Left ventricle myocardium superior (tissue), 1 donor: ENCODE results near the gene CAMKK2. TPM values are rescaled to one million over a fixed set of nuclear protein-coding genes. Genes with fewer than 3 reads are reported as not detected.
"Not testable (repeated sequence)": the region's sequence is repeated elsewhere in the genome, so short reads cannot be mapped to it uniquely, and the experiment has no call there.

ENCODE experiments used
- ATAC-seq: fragments of 200-7000 bp; cut with Tn5 transposase; one replicate; pipeline ENCODE4 v1.9.1; 2020; ENCODE audit warnings: mild to moderate bottlenecking, moderate library complexity
- DNase-seq: peaks from one replicate; pipeline ENCODE4 v3.0.0-alpha.2; 2020
- intact Hi-C: fragments of 100-400 bp; cut with micrococcal nuclease; formaldehyde crosslinking; loops from one replicate; pipeline ENCODE4 v1.11.0; 2022
- total RNA-seq: library from RNA; stranded (reverse); fragmentation: NEBNext Ultra II Directional; extraction: Animal tissue kit (Norgen Biotek cat#: 25700); gene quantifications from one replicate; pipeline ENCODE4 v1.2.1, GENCODE V29; 2021
- donor health status: DM: no; HTN: yes; CAD: no; lungs with severe emphysema.

The CAMKK2 gene
- total RNA-seq, 1 donor from 2014 or later: 16.8 TPM

DNA sequence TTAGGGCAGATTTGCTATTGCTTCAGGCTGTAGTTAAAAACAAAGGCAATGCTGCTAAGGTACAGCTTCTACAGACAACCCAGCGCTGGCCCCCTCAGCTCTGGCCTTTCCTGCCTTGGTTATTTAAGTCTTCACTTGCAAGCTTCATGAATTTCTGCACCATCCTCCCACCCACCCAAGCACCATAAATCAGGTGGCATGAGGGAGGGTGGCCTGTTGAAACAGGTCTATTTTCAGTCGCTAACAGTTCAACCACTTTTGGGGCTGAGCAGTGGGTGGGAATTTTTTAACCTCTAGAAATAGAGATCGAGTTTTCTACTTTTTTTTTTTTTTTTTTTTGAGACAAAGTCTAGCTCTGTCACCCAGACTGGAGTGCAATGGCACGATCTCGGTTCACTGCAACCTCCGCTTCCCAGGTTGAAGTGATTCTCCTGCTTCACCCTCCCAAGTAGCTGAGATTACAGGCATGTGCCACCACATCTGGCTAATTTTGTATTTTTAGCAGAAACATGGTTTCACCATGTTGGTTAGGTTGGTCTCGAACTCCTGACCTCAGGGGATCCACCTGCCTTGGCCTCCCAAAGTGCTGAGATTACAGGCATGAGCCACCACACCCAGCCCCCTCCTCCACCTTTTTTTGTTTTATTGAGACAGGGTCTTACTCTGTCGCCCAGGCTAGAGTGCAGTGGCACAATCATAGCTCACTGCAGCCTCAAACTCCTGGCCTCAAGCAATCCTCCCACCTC, 38.6 kb downstream of the CAMKK2 start:
- intact Hi-C loops, DNase-seq, ATAC-seq: not testable (repeated sequence)

- intact Hi-C loops: no loop called here
- DNase-seq: no peak
- no peak for ATAC-seq
These were observed 41.1 kb downstream of the CAMKK2 start for GRCh38 chr12:121255433-121255832.

GRCh38 chr12:121253638-121254335, 42.7 kb downstream of the CAMKK2 start:
- DNase-seq (no peak), ATAC-seq (no peak)
- intact Hi-C loops: no loop called here

GRCh38 chr12:121252712-121253345, 43.7 kb downstream of the CAMKK2 start:
- DNase-seq (no peak), ATAC-seq (no peak)
- intact Hi-C loops: no loop called here

DNA sequence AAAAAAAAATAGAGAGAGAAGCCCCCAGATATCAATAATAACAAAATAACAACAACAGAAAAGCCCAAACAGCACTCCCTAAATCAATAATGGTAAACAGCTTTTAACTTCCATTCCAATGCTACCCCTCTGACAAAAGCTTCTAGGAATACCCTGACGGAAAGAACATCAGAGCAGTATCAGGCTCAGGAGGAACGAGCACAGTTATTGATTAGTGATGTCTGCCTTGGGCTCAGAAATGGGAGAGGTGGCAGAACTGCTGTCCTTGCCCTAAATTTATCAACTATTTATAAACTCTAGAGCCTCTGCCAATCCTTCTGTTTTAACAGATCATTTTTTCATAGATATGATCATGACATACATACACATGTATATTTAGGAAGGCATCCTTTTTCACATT, 44.7 kb downstream of the CAMKK2 start:
- ATAC-seq (no peak), DNase-seq (no peak)
- intact Hi-C loops: no loop called here

DNA sequence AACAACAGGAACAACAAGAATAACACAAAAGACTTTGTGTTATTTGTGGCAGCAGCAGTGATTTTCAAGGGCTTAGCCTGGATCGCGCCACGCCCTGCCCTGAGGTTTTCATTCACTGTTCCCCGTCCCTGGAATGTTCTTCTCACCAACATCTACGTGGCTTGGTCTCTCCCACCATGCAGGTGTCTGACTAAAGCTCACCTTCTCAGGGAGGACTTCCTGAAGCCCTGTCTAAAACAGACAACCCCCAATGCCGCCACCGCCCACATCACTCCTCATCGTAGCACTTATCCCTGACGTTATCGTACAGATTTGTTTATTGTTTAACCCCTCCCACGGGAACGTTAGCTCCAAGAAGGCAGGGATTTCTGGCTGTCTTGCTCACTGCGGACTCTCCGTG, 46.1 kb downstream of the CAMKK2 start:
- ATAC-seq (no peak), DNase-seq (no peak)
- intact Hi-C loops: no loop called here

DNA sequence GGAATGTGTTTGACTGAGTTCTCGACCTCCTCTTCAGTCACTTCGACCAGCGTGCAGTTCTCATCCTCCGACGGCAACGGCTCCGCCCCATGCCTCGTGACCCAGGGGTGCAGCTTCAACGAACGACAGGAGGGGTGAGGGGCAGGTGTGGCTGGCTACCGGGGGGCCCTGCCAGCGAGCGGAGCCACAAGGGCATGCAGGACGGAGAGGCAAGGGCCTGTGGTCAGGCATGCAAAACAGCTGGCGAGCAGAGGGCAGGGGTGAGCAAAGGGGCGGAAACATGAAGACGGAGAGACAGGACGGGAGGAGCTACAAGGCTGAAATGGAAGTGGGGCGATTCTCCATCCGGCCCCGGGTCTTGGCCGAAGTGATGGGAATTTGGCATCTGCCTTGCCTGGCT, 47.9 kb downstream of the CAMKK2 start:
- no peak for DNase-seq
- ATAC-seq: no peak
- intact Hi-C loops: no loop called here

GRCh38 chr12:121246893-121247557, 49.5 kb downstream of the CAMKK2 start:
- DNase-seq (no peak), ATAC-seq (no peak)
- intact Hi-C loops: no loop called here

DNA sequence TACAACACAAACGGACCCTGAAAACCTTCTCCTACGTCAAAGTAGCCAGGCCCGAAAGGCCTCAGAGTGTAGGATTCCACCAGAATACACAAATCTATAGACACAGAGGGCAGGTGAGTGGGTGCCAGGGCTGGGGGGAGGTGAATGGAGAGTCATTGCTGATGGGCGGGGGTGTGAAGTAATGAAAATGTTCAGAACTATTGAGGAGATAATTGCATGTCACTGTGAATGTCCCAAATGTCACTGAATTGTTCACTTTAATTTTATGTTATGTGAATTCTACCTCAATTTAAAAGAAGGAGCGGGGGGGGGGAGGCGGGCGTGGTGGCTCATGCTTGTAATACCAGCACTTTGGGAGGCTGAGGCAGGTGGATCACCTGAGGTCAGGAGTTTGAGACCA, 50.6 kb downstream of the CAMKK2 start:
- intact Hi-C loops: no loop called here
- no peak for DNase-seq
- ATAC-seq: no peak

DNA sequence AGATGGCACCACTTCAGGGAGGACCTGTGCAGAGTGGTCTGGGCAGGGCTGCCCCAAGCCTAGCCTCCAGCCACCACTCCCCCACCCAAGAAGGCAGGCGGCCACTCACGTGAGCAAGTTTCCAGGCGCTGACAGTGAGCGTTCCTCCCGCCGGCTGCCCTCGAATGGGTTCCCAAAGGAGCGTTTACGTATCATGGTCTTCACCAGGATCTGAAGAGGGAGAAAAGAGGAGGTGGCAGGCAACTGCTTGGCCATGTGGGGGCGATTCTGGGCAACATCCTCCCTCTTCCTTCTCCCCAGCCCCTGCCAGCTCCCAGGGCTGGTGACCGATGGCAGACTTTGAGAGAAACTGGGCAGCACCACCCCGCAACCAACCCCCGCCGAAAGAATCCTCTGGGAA, 51.5 kb downstream of the CAMKK2 start:
- intact Hi-C loops: no loop called here
- no peak for ATAC-seq
- DNase-seq: no peak

DNA sequence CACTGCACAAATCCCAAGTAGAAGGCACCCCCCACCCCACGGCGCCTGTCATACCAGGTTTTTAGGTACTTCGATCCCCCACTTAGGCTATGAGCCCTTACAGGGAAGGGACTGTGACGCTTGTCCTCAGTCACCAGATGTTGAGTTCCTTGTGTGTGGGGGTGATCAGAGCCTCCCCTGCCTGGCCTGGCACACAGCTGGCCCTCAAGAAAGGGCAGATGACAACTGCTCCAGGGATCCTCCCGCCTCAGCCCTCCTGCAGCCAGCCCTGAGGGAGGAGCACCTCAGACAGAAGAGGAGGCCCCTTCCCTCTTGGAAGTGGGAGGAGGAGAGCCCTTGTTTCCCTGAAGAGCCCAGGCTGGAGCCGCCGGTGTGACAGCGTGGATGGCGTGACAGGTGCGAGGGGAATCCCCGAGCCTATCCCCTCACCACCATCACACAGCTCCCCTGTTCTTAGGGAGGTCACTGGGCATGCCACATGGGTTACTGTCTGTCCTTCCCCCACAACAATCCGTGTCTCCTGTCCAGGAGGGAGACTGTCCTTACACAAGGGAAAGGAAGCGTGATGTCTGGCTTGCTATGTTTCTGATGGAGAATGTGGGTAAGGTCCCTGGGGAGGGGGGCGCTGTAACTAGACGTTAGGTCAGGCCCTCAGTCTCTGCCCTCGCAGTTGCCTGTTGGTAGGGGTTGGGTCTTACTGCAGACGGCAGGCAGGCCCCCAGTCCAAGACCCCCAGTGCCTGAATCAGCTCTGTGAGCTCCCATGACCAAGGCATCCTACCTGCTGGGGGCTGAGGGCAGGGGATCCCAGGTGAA, 55.1 kb downstream of the CAMKK2 start:
- ATAC-seq (no peak), DNase-seq (no peak)
- intact Hi-C loops: no loop called here

- ATAC-seq (peak; percentile 83), DNase-seq (peak; percentile 86)
- intact Hi-C loops: no loop called here
These were observed 55.9 kb downstream of the CAMKK2 start for GRCh38 chr12:121240484-121241101.

DNA sequence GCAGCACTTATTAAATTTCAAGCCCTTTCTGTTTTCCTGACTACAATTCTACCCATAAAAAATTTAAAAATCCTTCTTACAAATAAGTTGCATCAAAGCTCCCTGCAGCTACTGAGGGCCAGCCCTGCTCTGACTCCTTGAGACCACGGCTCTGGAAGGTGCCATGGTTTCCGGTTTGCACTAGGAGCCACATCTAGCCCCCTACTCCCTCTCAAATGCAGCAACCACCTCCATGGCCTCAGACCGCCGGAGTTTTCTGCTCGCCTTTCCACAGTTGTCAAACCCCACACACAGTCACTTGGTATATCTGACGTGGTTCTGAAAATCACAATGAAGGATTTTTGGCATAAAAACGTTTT, 56.5 kb downstream of the CAMKK2 start:
- DNase-seq (no peak), ATAC-seq (no peak)
- intact Hi-C loops: no loop called here

DNA sequence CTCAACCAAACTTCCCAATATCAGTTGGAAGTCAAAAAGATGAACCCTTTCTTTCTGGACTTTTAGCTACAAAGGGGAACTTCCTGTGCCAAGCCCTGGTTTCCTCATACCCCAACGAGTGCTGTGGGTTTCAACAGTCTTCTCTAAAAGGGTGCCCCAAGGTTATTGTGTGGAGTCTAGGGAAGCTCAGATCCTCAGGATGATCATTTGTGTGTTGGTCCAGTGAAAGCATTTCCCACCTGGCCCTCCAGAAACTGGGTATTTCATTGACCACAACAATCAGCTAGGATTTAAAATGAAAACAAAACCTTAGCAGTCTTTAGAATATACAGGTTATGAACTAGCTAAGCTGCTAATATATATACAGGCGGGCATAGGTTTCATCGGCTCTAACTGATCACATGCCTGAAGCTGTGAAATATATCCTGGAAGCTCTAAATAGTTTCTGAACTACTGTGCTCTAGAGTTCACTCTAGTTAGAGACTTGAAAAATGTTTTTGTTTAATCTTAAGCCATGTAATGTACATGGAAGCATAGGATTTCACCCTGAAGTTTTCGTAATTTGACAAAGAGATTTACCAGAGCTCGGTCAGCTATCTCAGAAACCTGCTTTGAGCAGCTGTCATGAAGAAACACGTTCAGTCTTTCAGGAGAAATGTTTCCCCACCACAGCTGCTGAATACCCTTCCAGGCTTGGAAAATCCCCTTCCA, 57.0 kb downstream of the CAMKK2 start:
- intact Hi-C loops: no loop called here
- ATAC-seq: no peak
- DNase-seq: no peak

- DNase-seq: no peak
- intact Hi-C loops: no loop called here
These were observed 57.7 kb downstream of the CAMKK2 start for GRCh38 chr12:121238604-121239350.

GRCh38 chr12:121238086-121238485, 58.4 kb downstream of the CAMKK2 start:
- ATAC-seq (no peak), DNase-seq (no peak)
- intact Hi-C loops: no loop called here

More at GRCh38 chr12:121238604-121239350, 57.7 kb downstream of the CAMKK2 start:
- no peak for ATAC-seq

GRCh38 chr12:121237415-121237814, 59.1 kb downstream of the CAMKK2 start:
- ATAC-seq (no peak), DNase-seq (no peak)
- intact Hi-C loops: no loop called here
